Epidermal melanocyte (primary cell): ENCODE data around the gene LCMT1.
"Not testable (repeated sequence)": the region's sequence is repeated elsewhere in the genome, so short reads cannot be mapped to it uniquely, and the experiment has no call there.

Experiments used
- DNase-seq: peaks from one replicate; pipeline ENCODE4 v3.0.0; 2011; ENCODE audit warnings: low spot score; ENCODE audit not compliant: insufficient read length

Gene LCMT1

DNA sequence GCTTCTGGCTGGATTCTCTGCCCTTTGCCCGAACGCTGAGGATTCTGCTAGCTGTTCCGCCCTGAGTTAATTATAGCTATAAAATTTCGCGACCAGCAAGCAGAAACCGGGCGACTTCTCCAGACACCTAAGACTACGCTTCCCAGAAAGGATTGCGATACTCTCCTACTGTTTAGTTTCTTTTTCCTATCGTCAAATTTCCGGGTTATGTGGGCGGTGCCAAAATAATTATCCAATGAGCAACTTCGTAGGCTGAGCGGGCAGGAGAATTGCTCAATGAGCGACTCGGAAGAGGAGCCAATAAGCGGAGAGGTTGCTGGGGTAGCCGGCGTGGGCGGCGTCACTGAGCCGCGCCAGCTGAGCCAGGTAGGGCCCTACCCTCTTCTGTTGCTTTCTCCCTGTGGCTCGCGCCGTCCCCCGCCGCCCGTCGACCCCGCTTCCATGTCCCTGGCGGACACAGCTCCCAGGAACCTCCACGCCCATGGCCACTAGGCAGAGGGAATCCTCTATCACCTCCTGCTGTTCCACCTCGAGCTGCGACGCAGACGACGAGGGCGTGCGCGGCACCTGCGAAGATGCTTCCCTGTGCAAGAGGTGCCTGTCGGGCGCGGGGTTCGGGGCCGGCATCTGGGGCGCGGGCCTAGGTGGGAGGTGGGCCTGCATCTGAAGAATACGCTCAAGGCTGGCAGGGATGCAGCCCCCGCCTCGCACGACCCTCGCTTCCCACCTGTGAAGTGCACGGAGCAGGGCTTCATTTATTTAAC, at the start of gene LCMT1:
Gene LCMT1 (plus strand): TSS at position 340 of the 764 bp plus-strand sequence. CDS start 142 bp downstream, at position 482.
- peak; percentile 94 for DNase-seq

GRCh38 chr16:25063102-25063501, 48.4 kb upstream of the LCMT1 start:
- no peak for DNase-seq

- no peak for DNase-seq
These were observed 47.7 kb upstream of the LCMT1 start for GRCh38 chr16:25063865-25064264.

GRCh38 chr16:25064281-25064680, 47.3 kb upstream of the LCMT1 start:
- DNase-seq: not testable (repeated sequence)

DNA sequence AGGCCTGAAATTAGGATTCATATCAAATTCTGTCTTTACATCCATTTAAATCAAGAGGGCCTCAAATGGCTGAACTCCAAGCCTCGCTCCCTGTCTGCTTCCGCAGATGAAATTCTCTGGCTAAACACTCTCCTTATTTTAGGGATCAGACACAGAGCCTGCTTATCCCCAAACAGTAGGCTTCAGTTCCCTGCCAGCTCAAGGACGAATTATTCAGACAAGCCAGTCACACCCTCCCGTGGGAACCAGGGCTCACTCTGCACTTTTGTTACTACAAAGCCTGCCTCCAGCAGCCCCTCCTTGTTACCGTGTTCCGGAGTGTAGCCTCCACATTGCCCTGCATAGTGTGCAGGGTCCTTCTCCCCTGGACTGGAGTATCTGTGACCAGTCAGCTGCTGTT, 46.6 kb upstream of the LCMT1 start:
- DNase-seq: no peak

DNA sequence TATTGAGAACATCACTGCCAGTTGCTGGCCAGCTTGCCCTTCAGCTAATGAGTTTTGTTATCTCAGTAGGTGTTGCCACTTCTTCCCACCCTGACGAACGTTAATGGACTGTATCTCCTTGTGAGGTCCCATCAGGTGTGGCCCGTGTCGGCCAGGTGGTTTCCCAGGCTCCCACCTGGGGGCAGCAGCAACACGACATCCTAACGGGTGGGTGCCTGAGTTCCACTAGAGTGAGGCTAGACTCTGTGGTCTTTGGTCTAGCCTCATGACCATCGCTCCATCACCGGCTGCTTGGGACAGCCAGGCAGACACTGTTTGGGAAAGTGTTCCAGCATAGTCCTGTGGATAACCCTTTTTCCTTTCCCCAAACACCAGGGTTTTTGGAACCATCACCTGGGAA, 45.6 kb upstream of the LCMT1 start:
- DNase-seq: no peak

- DNase-seq: no peak
These were observed 45.2 kb upstream of the LCMT1 start for GRCh38 chr16:25066426-25066746.

- peak; percentile 80 for DNase-seq
These were observed 44.6 kb upstream of the LCMT1 start for GRCh38 chr16:25066747-25067631.

- no peak for DNase-seq
These were observed 37.7 kb upstream of the LCMT1 start for GRCh38 chr16:25073854-25074253.

DNA sequence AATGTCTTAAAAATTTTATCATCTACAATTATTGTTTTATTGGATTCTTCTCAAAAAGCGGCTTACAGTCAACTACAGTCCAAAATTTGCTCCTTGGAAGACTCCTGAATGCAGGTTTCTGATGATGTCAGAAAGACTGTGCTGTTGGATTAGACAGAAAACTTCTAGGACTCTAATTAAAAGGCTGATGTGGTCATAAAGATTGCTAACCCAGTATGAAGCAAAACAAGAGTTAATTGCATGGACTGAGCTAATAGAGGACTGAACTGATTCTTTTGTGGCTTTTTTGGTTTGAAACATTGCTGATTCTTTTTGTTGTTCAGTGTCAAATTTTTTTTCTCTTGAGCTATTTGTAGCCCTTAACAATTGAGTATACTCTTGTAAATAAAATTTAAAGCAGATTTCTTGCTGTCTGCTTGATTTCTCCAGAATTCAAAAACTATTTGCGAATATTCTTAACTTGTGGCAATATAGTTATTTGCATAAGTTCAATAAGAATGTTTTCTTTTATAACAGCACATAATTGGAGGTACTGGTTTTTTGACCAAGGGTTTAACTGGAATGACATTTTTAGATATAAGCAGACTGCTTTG, 33.1 kb upstream of the LCMT1 start:
- DNase-seq: no peak

- DNase-seq: no peak
These were observed 31.7 kb upstream of the LCMT1 start for GRCh38 chr16:25079637-25080378.

GRCh38 chr16:25080420-25081131, 31.0 kb upstream of the LCMT1 start:
- no peak for DNase-seq

GRCh38 chr16:25081702-25082101, 29.8 kb upstream of the LCMT1 start:
- DNase-seq: no peak

DNA sequence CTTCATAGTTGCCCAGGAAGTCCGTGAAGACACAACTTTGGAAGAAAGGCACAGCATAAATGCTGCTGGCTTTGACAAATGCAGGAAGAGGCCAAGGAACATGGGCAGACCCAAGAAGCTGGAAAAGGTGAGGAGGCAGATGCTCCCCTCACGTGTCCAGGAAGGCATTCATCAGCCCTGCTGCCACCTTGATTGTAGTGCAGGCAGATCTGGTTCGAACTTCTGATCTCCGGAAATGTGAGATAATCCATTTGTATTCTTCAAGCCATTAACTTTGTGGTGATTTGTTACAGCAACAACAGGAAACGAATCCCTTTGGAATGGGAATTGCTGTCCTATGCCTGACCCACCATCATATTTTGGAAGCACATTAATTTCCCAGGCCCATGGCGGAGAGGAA, 28.5 kb upstream of the LCMT1 start:
- DNase-seq: no peak

DNA sequence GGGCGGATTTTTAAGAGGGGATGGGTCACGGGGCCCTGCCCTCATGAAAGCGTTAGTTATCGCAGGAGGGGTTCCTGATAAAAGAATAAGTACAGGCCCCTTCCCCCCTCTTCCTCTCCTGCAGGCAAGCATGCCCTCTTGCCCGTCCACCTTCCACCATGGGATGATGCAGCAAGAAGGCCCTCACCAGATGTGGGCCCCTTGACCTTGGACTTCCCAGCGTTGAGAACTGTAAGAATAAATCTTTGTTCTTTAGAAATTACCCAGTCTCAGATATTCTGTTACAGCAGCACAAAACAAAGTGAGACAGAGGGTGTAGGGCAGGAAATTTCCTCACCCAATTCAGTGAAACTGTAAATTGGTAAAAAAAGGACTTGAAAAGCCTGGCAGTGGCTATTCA, 27.8 kb upstream of the LCMT1 start:
- no peak for DNase-seq

DNA sequence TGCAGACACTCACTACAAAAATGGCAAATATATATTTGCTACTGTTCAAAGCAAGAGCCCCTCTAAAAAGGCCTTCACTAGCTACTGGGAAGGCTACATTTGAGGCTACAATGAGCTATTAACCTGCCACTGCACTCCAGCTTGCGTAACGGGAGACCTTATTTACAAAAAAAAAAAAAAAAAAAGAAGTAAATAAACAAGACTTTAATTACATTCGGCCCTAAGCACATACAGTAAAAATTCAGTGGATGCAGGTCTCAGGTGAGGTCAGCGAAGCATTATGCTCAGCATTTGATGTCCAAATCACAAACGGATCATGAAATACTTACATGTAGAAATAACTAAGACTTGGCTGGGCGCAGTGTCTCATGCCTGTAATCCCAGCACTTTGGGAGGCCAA, 26.7 kb upstream of the LCMT1 start:
- no peak for DNase-seq

GRCh38 chr16:25087761-25088160, 23.8 kb upstream of the LCMT1 start:
- DNase-seq: no peak

DNA sequence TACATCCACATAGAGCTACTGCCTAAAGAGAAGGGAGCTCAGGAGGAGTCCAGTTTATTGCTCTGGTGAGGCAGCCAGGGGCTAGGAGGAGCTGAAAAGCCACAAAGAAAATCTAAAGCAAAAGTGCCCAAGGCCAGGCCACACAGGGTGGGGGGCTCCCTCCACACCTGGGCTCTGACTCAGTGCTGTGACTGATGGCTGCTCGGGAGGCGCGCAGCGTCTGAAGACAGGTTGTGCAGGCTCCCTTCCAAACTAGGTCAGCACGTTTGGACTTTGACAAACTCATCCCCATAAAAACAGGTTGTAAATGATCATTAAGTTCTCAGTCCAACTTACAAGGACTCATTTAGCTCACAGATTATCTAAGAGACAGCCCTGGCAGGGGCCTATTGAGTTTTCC, 22.2 kb upstream of the LCMT1 start:
- DNase-seq: no peak

DNA sequence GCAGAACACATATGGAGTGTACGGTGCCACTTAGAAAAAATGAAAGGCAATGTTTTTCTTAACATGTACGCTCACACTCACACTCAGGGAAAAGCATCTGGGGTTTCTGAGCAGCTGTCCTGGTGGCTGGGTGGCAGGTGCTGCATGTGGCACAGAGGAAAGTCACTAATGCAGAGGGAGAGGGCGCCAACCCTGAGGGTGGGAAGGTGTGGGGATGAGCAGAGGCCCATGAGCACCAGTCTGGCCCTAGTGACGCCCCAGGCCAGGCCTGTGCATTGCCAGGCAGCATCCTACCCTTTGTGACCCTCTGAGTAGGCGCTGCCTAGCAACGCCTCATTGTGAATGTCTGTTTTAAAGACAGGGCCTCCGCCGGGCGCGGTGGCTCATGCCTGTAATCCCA, 19.1 kb upstream of the LCMT1 start:
- no peak for DNase-seq

DNA sequence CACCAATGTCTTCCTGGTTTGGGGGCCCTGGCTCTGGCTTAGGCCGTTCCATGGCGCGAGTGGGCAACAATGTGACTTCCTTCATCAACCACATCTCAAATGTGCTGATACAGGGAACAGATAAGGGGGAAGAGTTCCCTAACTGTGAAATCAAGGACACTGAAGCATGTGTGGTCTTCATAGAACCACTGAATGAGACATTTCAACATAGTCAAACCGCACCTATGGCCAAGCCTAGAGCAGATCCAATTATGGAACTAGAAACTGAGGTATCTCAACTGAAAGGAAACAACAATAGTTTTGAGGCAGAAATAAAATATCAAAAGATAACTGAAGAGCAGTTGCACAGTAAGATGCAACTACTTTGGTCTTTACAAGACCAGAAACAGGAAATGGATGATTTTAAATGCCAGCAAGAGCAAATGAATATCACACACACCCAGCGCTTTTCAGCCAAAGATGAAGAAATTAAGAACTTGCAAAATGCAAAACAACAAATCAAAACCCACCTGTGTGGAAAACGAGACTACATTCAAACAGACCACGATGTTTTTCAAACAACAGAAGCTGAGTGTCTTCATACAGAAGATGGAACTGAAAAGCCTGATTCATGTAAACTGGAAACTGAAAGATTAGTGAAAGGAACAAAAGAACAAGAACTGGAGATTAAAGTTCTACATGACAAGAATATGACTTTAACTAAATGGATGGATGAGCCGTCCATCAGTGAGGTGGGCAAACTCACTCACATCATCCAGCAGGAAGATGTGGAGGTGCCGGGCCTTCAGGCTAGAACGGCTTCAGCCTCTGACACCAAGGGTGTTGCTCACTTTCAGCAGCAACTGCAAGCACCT, 18.1 kb upstream of the LCMT1 start:
- DNase-seq: no peak
